ENCODE data around the gene CD79B.

GRCh38 chr17:63973930-63974593 lies 41.9 kb upstream of the CD79B start:
- TF ChIP-seq SUZ12 (IDR thresholded peaks at IDR 0.05; ENCODE audit: extremely low read depth, insufficient read depth, insufficient read length) (no peak), YY1 (IDR thresholded peaks at IDR 0.05; ENCODE audit: insufficient read depth, insufficient read length) (no peak), ZNF274 (IDR thresholded peaks at IDR 0.05; ENCODE audit: low read depth, low read length) (no peak)

All from NT2/D1 (cell line).